Measurements from ENCODE around the gene TMPRSS3. TPM values are rescaled to one million over a fixed set of nuclear protein-coding genes. Genes with fewer than 3 reads are reported as not detected.

TMPRSS3 gene
- total RNA-seq, 1 experiment from 2014 or later = 2.0 TPM

GRCh38 chr21:42417533-42417932 lies 21.7 kb upstream of the TMPRSS3 start:
- CTCF ChIA-PET = no interaction called here
- H3K27ac Mint-ChIP-seq (ENCODE audit: low read depth, unreplicated experiment) = no peak overlapping the region

DNA sequence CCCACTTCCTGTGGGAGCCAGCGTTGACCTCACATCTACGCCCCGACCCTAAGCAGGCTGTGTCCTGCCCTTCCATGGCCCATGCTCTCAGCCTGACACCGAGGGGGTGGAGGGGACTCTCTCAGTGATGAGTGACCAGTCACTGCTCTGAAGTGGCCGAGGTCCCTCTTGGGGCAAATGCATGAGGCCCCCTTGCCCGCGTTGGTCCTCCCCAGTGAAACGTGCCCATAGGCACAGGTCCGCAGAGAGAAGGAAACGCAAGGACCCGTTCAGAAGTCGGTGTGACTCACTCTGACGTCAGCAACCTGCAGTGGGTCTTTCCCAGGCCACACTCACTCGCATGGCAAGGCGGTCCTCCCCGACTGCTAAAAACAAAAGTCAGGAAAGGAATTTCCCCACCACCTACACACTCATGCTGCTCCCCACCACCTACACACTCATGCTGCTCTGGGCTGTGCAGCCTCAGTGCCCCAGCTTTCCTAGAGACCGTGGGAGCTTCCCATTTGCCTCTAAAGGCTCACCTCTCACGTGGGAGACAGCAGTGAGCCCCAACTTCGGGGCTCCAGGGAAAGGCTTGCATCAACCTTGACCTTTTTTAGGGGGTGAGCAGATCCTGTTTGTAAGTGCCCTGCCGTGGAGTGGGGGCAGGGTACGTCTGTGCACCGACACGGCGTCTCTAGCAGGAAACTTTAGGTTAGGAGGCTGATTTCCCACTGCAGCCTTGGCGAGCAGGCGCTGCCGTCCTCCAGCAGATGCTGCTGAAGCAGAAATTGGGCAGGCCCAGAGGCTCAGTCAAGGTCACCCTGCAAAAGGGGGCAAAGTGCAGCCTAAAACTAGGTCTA lies 19.3 kb upstream of the TMPRSS3 start:
- Mint-ChIP-seq H3K4me1 (ENCODE audit: insufficient read depth, unreplicated experiment) (peaks cover 5% of the 10 kb centered on the region), H3K9me3 (ENCODE audit: unreplicated experiment) (no peaks in the 10 kb centered on the region), H3K36me3 (ENCODE audit: insufficient read depth, unreplicated experiment) (no peaks in the 10 kb centered on the region), H3K4me3 (ENCODE audit: unreplicated experiment) (no peak overlapping the region), H3K27me3 (ENCODE audit: insufficient read depth, unreplicated experiment) (peaks cover 14% of the 10 kb centered on the region), H3K27ac (ENCODE audit: low read depth, unreplicated experiment) (no peak overlapping the region)
- POLR2A ChIA-PET = no interaction called here
- TF ChIP-seq CTCF (IDR thresholded peaks at IDR 0.05; ENCODE audit: unreplicated experiment) = no peak
- CTCF ChIA-PET = no interaction called here
- DNase-seq (ENCODE audit: unreplicated experiment) = peak; percentile 92
- intact Hi-C loops (cut with micrococcal nuclease) = no loop called here
- BruUV-seq (replicated peaks) = no TSS peak

More at GRCh38 chr21:42417533-42417932, 21.7 kb upstream of the TMPRSS3 start:
- no peak for TF ChIP-seq CTCF (IDR thresholded peaks at IDR 0.05; ENCODE audit: unreplicated experiment)
- H3K4me1 Mint-ChIP-seq (ENCODE audit: insufficient read depth, unreplicated experiment) = peaks cover 5% of the 10 kb centered on the region
- POLR2A ChIA-PET = no interaction called here
- no peaks in the 10 kb centered on the region for H3K36me3 Mint-ChIP-seq (ENCODE audit: insufficient read depth, unreplicated experiment)
- BruUV-seq (replicated peaks) = no TSS peak
- H3K9me3 Mint-ChIP-seq (ENCODE audit: unreplicated experiment) = no peaks in the 10 kb centered on the region
- H3K27me3 Mint-ChIP-seq (ENCODE audit: insufficient read depth, unreplicated experiment) = peaks cover 38% of the 10 kb centered on the region
- intact Hi-C loops (cut with micrococcal nuclease) = no loop called here
- H3K4me3 Mint-ChIP-seq (ENCODE audit: unreplicated experiment) = no peak overlapping the region
- no peak for DNase-seq (ENCODE audit: unreplicated experiment)

GRCh38 chr21:42414553-42414927 lies 18.7 kb upstream of the TMPRSS3 start:
- H3K9me3 Mint-ChIP-seq (ENCODE audit: unreplicated experiment) = no peaks in the 10 kb centered on the region
- no peak for DNase-seq (ENCODE audit: unreplicated experiment)
- TF ChIP-seq CTCF (IDR thresholded peaks at IDR 0.05; ENCODE audit: unreplicated experiment) = no peak
- intact Hi-C loops (cut with micrococcal nuclease) = no loop called here
- H3K27ac Mint-ChIP-seq (ENCODE audit: low read depth, unreplicated experiment) = no peak overlapping the region
- H3K36me3 Mint-ChIP-seq (ENCODE audit: insufficient read depth, unreplicated experiment) = no peaks in the 10 kb centered on the region
- peaks cover 5% of the 10 kb centered on the region for H3K4me1 Mint-ChIP-seq (ENCODE audit: insufficient read depth, unreplicated experiment)
- ChIA-PET CTCF (no interaction called here), POLR2A (no interaction called here)
- no TSS peak for BruUV-seq (replicated peaks)
- H3K4me3 Mint-ChIP-seq (ENCODE audit: unreplicated experiment) = no peak overlapping the region
- peaks cover 8% of the 10 kb centered on the region for H3K27me3 Mint-ChIP-seq (ENCODE audit: insufficient read depth, unreplicated experiment)

- no peaks in the 10 kb centered on the region for H3K9me3 Mint-ChIP-seq (ENCODE audit: unreplicated experiment)
Measured at GRCh38 chr21:42414066-42414465, 18.2 kb upstream of the TMPRSS3 start.

More at GRCh38 chr21:42414066-42414465, 18.2 kb upstream of the TMPRSS3 start:
- Mint-ChIP-seq H3K4me1 (ENCODE audit: insufficient read depth, unreplicated experiment) (peaks cover 5% of the 10 kb centered on the region), H3K27ac (ENCODE audit: low read depth, unreplicated experiment) (no peak overlapping the region), H3K36me3 (ENCODE audit: insufficient read depth, unreplicated experiment) (no peaks in the 10 kb centered on the region), H3K4me3 (ENCODE audit: unreplicated experiment) (no peak overlapping the region), H3K27me3 (ENCODE audit: insufficient read depth, unreplicated experiment) (peaks cover 4% of the 10 kb centered on the region)
- intact Hi-C loops (cut with micrococcal nuclease) = no loop called here
- TF ChIP-seq CTCF (IDR thresholded peaks at IDR 0.05; ENCODE audit: unreplicated experiment) = no peak
- CTCF ChIA-PET = no interaction called here
- BruUV-seq (replicated peaks) = no TSS peak
- no peak for DNase-seq (ENCODE audit: unreplicated experiment)
- POLR2A ChIA-PET = no interaction called here

All from MCF 10A (cell line).